ENCODE results near the gene TMPRSS13.
"Not testable (repeated sequence)": the region's sequence is repeated elsewhere in the genome, so short reads cannot be mapped to it uniquely, and the experiment has no call there.

TMPRSS13 gene

GRCh38 chr11:117873828-117874125 lies 55.4 kb downstream of the TMPRSS13 start:
- no peak for DNase-seq (ENCODE audit: low read depth in 2 of 2)

GRCh38 chr11:117872975-117873827 lies 56.0 kb downstream of the TMPRSS13 start:
- DNase-seq (ENCODE audit: low read depth in 2 of 2): no peak

- no peak for DNase-seq (ENCODE audit: low read depth in 2 of 2)
Measured at GRCh38 chr11:117872420-117872961, 56.7 kb downstream of the TMPRSS13 start.

GRCh38 chr11:117871784-117872183 lies 57.4 kb downstream of the TMPRSS13 start:
- no peak for DNase-seq (ENCODE audit: low read depth in 2 of 2)

- no peak for DNase-seq (ENCODE audit: low read depth in 2 of 2)
Measured at GRCh38 chr11:117871160-117871559, 58.0 kb downstream of the TMPRSS13 start.

- no peak for DNase-seq (ENCODE audit: low read depth in 2 of 2)
Measured at GRCh38 chr11:117870103-117870952, 58.9 kb downstream of the TMPRSS13 start.

GRCh38 chr11:117869604-117870003 lies 59.6 kb downstream of the TMPRSS13 start:
- no peak for DNase-seq (ENCODE audit: low read depth in 2 of 2)

- DNase-seq (ENCODE audit: low read depth in 2 of 2): no peak
Measured at GRCh38 chr11:117868815-117869561, 60.2 kb downstream of the TMPRSS13 start.

- no peak for DNase-seq (ENCODE audit: low read depth in 2 of 2)
Measured at GRCh38 chr11:117868088-117868487, 61.1 kb downstream of the TMPRSS13 start.

- no peak for DNase-seq (ENCODE audit: low read depth in 2 of 2)
Measured at GRCh38 chr11:117866526-117866925, 62.7 kb downstream of the TMPRSS13 start.

- DNase-seq (ENCODE audit: low read depth in 2 of 2): not testable (repeated sequence)
Measured at GRCh38 chr11:117865546-117865945, 63.7 kb downstream of the TMPRSS13 start.

- no peak for DNase-seq (ENCODE audit: low read depth in 2 of 2)
Measured at GRCh38 chr11:117863383-117863782, 65.8 kb downstream of the TMPRSS13 start.

- no peak for DNase-seq (ENCODE audit: low read depth in 2 of 2)
Measured at GRCh38 chr11:117862753-117863152, 66.4 kb downstream of the TMPRSS13 start.

GRCh38 chr11:117862019-117862725 lies 67.0 kb downstream of the TMPRSS13 start:
- no peak for DNase-seq (ENCODE audit: low read depth in 2 of 2)

GRCh38 chr11:117861151-117862018 lies 67.8 kb downstream of the TMPRSS13 start:
- no peak for DNase-seq (ENCODE audit: low read depth in 2 of 2)

GRCh38 chr11:117860139-117860538 lies 69.1 kb downstream of the TMPRSS13 start:
- DNase-seq (ENCODE audit: low read depth in 2 of 2): no peak

- DNase-seq (ENCODE audit: low read depth in 2 of 2): no peak
Measured at GRCh38 chr11:117859488-117860112, 69.6 kb downstream of the TMPRSS13 start.

- no peak for DNase-seq (ENCODE audit: low read depth in 2 of 2)
Measured at GRCh38 chr11:117859061-117859460, 70.1 kb downstream of the TMPRSS13 start.

- no peak for DNase-seq (ENCODE audit: low read depth in 2 of 2)
Measured at GRCh38 chr11:117857734-117858414, 71.3 kb downstream of the TMPRSS13 start.
